ENCODE data around the gene OR6K2.

OR6K2 gene

DNA sequence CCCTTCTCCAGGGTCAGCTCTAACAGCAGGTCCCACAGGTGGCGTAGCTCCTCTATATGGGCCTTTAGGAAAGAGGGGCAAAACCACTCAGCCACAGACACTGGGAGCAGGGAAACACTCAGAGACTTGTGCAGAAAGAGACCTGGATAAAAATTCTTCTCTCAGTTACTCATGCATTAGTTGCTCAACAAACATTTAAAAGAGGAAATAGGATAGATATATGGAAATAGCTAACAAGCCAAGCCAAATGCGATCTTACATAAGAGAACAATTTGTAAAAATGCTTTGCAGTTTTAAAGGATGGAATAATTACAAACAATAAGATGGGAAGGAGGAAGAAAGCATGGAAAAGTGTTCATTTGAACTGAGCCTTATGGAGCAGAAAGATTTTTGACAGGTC, 18.8 kb downstream of the OR6K2 start:
- DNase-seq: no peak

DNA sequence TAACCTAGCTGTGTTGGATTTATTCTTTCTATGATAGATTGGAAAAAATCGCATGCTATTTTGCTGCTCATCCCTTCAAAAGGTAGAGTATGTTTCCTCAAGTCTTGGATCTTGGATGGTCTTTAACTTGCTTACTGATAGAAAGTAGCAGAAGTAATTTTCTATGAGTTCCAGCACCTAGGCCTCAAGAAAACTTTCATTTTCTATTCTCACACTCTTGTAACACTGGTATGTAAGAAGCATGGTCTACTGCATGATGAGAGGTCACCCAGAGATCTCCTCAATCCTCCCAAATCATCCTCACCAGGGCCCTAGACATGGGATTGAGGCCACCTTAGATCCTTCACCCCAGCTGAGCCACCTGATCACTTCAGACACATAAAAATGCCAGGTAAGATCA, 21.2 kb downstream of the OR6K2 start:
- DNase-seq: no peak

DNA sequence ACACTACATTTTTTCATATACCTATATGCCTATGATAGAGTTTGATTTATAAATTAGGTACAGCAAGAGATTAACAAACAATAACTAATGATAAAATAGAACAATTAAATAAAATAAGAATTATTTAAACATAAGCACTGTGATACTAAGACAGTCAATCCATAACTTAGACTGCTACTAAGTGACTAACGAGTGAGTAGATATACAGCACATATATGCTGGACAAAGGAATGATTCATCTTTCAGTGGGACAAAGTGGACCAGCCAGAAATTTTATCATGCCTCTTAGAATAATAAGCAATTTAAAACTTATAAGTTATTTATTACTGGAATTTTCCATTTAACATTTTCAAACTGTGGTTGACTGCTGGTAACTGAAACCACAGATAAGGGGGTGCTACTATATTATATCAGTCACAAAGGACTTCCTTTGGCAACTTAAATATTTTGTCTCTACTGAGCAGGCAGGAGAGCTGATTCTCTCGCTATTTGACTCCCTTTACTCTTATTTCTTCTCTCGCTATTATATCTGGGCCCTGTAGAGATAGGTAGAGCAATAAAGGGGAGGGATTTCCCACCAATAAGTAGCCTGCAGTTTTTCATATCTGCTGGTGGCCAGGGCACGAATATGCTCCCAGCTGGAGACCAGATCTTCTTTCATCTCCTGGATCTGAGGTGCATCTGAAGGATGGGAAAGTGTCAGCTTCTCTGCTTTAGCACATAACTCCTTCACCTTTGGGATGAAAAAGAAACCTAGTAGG, 24.7 kb downstream of the OR6K2 start:
- no peak for DNase-seq

DNA sequence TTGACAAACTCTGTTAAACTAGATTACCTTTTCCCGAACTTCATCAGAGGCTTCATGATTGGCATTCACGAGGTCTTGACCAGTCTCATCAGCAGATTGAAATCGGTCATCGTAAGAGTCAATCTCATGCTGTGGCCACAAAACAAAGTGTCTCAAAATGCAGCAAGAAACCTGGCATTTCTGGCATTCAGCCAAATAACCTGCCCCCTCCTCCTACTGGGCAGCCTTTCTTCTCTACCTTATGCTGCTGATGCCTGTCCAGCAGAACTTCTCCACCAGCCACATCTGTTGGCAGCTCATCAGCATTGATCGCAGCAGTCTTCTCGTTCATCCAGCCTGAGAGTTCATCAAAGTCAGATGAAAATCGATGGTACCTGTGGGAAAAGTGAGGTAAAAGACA, 26.1 kb downstream of the OR6K2 start:
- DNase-seq: no peak

DNA sequence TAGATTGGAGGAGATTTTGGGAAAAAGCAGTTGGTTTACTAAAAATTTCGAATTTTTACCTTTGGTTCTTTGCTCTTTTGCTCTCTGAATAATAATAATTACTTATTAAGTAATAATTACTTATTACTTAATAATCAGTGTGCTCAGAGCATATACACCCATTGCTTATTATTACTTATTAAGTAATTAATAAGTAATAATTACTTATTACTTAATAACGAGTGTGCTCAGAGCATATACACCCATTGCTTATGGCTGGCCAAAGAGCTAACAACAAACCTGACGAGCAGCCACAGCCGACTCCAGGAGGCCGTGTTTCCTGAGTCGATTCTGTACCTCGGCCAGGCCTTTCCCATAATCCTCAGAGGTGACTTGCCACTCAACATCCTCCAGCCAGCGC, 34.4 kb downstream of the OR6K2 start:
- no peak for DNase-seq

DNA sequence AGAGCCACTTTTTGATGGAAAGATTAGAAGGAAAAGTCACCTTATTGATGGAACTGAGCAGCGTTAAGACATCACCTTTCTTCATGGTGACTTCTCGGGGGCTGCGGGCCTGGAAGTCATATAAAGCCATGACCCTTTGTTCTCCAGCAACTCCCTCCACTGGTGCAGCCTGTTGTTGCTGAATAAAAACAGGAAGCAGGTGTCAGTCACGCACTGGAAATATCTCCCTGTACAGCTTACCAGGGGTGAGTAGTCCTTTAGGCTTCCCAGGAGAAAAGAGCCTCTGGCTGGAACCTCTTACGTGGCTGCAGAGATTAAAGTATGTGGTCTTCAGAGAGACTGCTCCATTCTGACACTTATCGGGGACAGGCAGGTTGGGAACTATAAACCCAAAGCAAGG, 45.9 kb downstream of the OR6K2 start:
- peak; percentile 42 for DNase-seq

DNA sequence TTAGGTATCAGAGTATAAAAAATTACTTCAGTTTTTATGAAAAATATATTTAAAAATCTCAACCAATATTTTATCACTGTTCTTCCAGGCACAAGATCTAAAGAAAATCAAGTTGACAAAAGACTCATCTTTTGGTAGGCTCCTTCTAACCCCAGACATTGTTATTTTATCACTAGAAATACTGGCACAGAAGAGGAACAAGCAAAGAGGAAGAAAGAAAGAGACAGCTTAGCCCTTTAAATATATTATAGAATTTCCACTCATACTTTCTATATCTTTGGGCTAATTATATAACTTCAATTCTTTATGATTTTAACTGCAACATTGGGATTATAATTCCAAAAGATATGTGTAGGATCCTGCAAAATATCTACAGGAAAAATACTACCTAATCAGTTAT, 46.4 kb downstream of the OR6K2 start:
- no peak for DNase-seq

DNA sequence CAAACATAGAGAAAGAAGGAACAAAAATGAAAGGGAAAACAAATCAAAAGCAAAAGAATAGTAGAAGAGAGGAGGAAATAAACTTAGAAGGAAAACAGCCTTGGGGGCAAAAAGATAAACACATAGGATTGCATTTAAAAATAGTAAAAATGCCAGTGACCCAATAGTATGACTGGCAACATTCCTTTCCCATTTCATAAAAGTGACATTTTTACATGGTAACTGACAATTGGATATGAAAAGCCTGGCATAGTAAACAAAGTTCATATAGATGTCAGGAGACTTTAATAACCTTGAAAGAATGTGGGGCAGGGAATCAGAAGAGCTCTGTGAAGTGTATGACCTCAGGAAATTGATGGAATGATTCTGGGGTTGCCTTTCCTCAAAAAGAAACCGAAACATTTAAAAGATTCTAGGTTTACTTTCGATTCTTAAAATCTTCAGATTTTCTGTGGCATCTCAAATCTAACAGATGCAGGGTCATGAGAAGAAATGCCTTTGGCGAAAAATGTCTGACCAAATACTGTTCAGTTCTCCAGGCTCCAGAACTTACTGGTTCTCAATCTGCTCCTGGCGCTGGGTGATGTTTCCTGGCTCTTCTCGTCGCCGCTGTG, 47.6 kb downstream of the OR6K2 start:
- no peak for DNase-seq
